Keratinocyte (primary cell): ENCODE measurements around the gene FTSJ1.
"Not testable (repeated sequence)": the region's sequence is repeated elsewhere in the genome, so short reads cannot be mapped to it uniquely, and the experiment has no call there.

Source experiments
- EZH2 ChIP-seq: IDR thresholded peaks from one replicate; pipeline ENCODE4 v1.6.1; 2012; ENCODE audit warnings: inconsistent platforms, mild to moderate bottlenecking, low read length, moderate library complexity
- TF ChIP-seq, protein P1 (sequence below), 3 experiments: IDR thresholded peaks in 1 of 3; conservative IDR thresholded peaks in 1 of 3; optimal IDR thresholded peaks in 1 of 3; 2 replicates in 2 of 3; 3 replicates in 1 of 3; pipeline versions ENCODE3 to v1.5.1; 2011; ENCODE audit warnings: low read length in 3 of 3, mild to moderate bottlenecking in 3 of 3, moderate library complexity in 2 of 3, control low read depth in 1 of 3, inconsistent platforms in 1 of 3; ENCODE audit not compliant: insufficient read depth in 2 of 3; ENCODE audit errors: extremely low read depth in 1 of 3

DNA sequence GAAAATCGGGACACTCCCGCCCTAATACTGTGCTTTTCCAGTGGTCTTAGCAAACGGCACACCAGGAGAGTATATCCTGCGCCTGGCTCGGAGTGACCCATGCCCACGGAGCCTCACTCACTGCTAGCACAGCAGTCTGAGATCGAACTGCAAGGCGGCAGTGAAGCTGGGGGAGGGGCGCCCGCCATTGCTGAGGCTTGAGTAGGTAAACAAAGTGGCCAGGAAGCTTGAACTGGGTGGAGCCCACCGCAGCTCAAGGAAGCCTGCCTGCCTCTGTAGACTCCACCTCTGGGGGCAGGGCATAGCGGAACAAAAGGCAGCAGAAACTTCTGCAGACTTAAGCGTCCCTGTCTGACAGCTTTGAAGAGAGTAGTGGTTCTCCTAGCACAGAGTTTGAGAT, 42.3 kb upstream of the FTSJ1 start:
- TF ChIP-seq, protein P1, sequence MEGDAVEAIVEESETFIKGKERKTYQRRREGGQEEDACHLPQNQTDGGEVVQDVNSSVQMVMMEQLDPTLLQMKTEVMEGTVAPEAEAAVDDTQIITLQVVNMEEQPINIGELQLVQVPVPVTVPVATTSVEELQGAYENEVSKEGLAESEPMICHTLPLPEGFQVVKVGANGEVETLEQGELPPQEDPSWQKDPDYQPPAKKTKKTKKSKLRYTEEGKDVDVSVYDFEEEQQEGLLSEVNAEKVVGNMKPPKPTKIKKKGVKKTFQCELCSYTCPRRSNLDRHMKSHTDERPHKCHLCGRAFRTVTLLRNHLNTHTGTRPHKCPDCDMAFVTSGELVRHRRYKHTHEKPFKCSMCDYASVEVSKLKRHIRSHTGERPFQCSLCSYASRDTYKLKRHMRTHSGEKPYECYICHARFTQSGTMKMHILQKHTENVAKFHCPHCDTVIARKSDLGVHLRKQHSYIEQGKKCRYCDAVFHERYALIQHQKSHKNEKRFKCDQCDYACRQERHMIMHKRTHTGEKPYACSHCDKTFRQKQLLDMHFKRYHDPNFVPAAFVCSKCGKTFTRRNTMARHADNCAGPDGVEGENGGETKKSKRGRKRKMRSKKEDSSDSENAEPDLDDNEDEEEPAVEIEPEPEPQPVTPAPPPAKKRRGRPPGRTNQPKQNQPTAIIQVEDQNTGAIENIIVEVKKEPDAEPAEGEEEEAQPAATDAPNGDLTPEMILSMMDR (optimal IDR thresholded peaks at IDR 0.05 in 1 of 3, IDR thresholded peaks at IDR 0.05 in 1 of 3, conservative IDR thresholded peaks at IDR 0.05 in 1 of 3; ENCODE audit: extremely low read depth in 1 of 3, insufficient read depth in 2 of 3, low read length in 3 of 3) = not testable (repeated sequence)
- TF ChIP-seq EZH2 = not testable (repeated sequence)
